ENCODE results near the gene UNC93B1.
A peak's percentile ranks its signal among the peaks of the same experiment; 100 is the strongest.

UNC93B1 gene

GRCh38 chr11:68032003-68032402 lies 28.1 kb upstream of the UNC93B1 start:
- H3K27me3 ChIP-seq (replicated peaks), result no peaks in the 10 kb centered on the region
- no peak overlapping the region for H3K27ac ChIP-seq
- H3K36me3 ChIP-seq (replicated peaks), result peaks cover 14% of the 10 kb centered on the region
- H3K4me3 ChIP-seq (ENCODE audit: low read depth, low read length), result no peak overlapping the region
- no peak for DNase-seq
- in situ Hi-C loops (cut with HindIII; ENCODE audit: low pct_ligation_motif_present, low sequenced_read_pairs), result no loop called here
- TF ChIP-seq, protein P1, sequence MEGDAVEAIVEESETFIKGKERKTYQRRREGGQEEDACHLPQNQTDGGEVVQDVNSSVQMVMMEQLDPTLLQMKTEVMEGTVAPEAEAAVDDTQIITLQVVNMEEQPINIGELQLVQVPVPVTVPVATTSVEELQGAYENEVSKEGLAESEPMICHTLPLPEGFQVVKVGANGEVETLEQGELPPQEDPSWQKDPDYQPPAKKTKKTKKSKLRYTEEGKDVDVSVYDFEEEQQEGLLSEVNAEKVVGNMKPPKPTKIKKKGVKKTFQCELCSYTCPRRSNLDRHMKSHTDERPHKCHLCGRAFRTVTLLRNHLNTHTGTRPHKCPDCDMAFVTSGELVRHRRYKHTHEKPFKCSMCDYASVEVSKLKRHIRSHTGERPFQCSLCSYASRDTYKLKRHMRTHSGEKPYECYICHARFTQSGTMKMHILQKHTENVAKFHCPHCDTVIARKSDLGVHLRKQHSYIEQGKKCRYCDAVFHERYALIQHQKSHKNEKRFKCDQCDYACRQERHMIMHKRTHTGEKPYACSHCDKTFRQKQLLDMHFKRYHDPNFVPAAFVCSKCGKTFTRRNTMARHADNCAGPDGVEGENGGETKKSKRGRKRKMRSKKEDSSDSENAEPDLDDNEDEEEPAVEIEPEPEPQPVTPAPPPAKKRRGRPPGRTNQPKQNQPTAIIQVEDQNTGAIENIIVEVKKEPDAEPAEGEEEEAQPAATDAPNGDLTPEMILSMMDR (IDR thresholded peaks at IDR 0.05; ENCODE audit: low read depth, low read length, missing control alignments), result no peak

DNA sequence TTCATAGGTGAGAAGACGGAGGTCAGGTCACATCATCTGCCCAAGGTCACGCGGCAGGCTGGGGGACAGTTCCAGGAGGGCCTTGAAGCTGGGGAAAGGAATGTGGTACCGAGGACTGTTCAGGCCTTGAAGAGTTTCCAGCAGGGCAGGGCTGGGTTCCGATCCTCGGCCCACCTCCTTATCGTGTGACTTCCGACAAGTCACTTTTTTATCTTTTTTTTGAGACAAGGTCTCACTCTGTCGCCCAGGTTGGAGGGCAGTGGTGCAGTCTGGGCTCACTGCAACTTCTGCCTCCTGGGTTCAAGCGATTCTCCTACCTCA lies 27.2 kb upstream of the UNC93B1 start:
- in situ Hi-C loops (cut with HindIII; ENCODE audit: low pct_ligation_motif_present, low sequenced_read_pairs), result no loop called here
- DNase-seq, result no peak
- TF ChIP-seq, protein P1 (IDR thresholded peaks at IDR 0.05; ENCODE audit: low read depth, low read length, missing control alignments), result no peak

DNA sequence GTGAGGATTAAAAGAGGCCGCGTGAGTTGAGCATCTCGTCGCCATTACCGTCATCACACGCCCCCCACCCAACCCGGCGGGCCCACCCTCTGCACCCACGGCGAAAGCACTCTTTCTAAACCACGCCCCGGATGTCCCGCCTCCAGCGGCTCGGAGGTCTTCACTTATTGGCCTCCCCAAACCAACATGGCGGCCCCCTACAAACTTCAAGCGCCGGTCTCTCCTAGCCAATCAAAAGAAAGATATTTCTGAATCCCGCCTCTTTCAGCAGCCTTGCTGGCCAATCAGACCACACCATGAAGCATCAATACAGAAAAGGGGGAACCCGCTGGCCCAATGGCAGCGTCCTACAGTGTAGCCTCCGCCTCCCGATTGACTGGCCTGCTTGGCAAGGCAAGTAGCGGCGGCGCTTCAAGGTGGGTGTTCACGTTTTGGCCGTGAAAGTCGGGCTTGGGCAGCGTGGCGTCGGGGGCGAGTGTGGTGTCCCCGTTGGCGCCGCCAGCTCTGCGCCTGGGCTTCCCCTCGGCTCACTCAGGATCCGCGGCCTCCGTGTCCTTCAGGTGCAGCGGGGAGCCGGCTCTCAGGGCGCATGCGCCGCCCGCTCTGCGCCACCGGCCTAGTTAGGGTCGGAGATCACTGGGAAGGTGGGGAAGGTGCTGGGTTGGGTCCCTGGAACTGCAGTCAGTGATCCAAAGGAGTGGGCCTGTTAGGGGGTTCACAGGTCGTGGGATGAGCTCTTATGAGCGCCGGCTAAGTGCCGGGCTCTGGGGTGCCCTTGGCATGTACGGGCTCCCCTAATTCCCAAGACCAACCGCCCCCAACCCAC lies 26.6 kb upstream of the UNC93B1 start, which contains the start of gene NDUFS8:
Gene NDUFS8 (plus strand): TSS at position 364 of the 826 bp plus-strand sequence. CDS start 1,471 bp downstream, outside the sequence.
- in situ Hi-C loops (cut with HindIII; ENCODE audit: low pct_ligation_motif_present, low sequenced_read_pairs), result no loop called here
- DNase-seq, result peak; percentile 99
- Histone ChIP-seq H3K27ac (peak within 1 kb of the TSS; percentile 63), H3K27me3 (replicated peaks) (no peaks in the 10 kb centered on the region), H3K36me3 (replicated peaks) (peaks cover 14% of the 10 kb centered on the region), H3K4me3 (ENCODE audit: low read depth, low read length) (peak within 1 kb of the TSS; percentile 93)
- TF ChIP-seq, protein P1 (IDR thresholded peaks at IDR 0.05; ENCODE audit: low read depth, low read length, missing control alignments), result no peak

More for the DNA sequence above, 27.2 kb upstream of the UNC93B1 start:
- peak overlapping the region; percentile 61 for H3K27ac ChIP-seq
- H3K27me3 ChIP-seq (replicated peaks), result no peaks in the 10 kb centered on the region
- peaks cover 14% of the 10 kb centered on the region for H3K36me3 ChIP-seq (replicated peaks)
- peak overlapping the region; percentile 93 for H3K4me3 ChIP-seq (ENCODE audit: low read depth, low read length)

DNA sequence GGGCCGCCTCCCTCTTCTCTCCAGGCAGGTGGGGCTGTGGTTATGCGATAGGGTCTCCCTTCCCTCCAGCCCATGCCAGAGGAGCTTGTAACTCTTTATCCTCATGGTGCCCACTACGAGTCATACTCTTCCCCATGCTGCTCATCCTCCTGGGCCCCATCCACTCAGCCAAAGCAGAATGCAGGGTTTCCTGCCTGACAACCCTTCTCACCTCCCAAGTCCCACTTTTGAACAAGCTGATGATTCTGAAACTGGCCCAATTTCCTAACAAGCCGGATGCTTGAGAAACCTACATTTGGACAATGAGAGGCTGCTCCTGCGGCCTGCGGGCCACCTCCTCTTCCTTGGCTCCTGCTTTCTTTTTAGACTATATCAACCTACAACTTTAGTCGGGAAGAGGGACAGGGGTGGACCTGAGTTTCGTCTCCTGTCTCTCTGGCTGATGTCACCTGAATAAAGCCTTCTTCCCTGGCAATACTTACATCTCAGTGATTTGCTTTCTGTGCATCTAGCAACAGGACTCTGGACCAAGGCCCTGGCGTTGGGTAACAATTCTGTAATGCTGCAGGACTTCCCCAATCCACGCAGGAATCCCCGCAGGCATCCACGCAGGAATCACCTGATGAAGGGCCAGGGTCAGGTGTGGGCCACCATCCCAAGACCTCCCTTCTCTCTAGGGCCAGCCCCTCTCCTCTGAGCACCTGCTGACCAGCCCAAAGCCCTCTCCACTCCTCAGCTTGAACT lies 25.1 kb upstream of the UNC93B1 start:
- peak overlapping the region; percentile 93 for H3K27ac ChIP-seq
- in situ Hi-C loops (cut with HindIII; ENCODE audit: low pct_ligation_motif_present, low sequenced_read_pairs), result no loop called here
- no peak for DNase-seq
- H3K36me3 ChIP-seq (replicated peaks), result peaks cover 10% of the 10 kb centered on the region
- no peak overlapping the region for H3K4me3 ChIP-seq (ENCODE audit: low read depth, low read length)
- TF ChIP-seq, protein P1 (IDR thresholded peaks at IDR 0.05; ENCODE audit: low read depth, low read length, missing control alignments), result no peak
- no peaks in the 10 kb centered on the region for H3K27me3 ChIP-seq (replicated peaks)

DNA sequence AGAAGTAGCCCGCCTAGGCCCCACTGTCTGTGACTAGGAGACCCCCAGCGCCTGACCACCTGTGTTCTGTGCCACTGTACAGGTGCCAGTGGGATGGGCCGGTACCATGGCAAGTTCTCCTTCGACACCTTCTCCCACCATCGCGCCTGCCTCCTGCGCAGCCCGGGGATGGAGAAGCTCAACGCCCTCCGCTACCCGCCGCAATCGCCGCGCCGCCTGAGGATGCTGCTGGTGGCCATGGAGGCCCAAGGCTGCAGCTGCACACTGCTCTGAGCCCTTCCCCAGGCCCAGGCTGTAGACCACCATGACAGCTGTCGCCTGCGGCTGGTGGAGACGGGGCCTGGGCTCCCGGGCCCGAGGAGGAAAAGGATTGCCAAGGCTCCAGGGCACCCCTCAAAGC lies 23.8 kb upstream of the UNC93B1 start:
- H3K36me3 ChIP-seq (replicated peaks), result no peaks in the 10 kb centered on the region
- in situ Hi-C loops (cut with HindIII; ENCODE audit: low pct_ligation_motif_present, low sequenced_read_pairs), result no loop called here
- H3K4me3 ChIP-seq (ENCODE audit: low read depth, low read length), result no peak overlapping the region

More for the DNA sequence above, 23.8 kb upstream of the UNC93B1 start:
- Histone ChIP-seq H3K27me3 (replicated peaks) (no peaks in the 10 kb centered on the region), H3K27ac (peak overlapping the region; percentile 93)
- no peak for DNase-seq
- TF ChIP-seq, protein P1 (IDR thresholded peaks at IDR 0.05; ENCODE audit: low read depth, low read length, missing control alignments), result no peak

Measured in brain microvascular endothelial cell (primary cell).